Body of pancreas (tissue), 4 donors: ENCODE data around the gene RAB6A.
"Not testable (repeated sequence)": the region's sequence is repeated elsewhere in the genome, so short reads cannot be mapped to it uniquely, and the experiment has no call there.

Experiments
- POLR2A ChIP-seq, 3 donors: fragments of 450-650 bp; IDR thresholded peaks; one replicate each; pipeline ENCODE4 v1.6.1; 2016; ENCODE audit warnings: antibody characterized with exemption in 3 of 3, mild to moderate bottlenecking in 2 of 3
- TF ChIP-seq, protein P1 (sequence below), 7 experiments: fragments of 450-650 bp in 4 of 7; fragments of 200-600 bp in 3 of 7; sonication (generic) in 3 of 7; IDR thresholded peaks; one replicate each; pipeline ENCODE4 v1.5.1; 2016 to 2019; ENCODE audit warnings: antibody characterized with exemption in 7 of 7

DNA sequence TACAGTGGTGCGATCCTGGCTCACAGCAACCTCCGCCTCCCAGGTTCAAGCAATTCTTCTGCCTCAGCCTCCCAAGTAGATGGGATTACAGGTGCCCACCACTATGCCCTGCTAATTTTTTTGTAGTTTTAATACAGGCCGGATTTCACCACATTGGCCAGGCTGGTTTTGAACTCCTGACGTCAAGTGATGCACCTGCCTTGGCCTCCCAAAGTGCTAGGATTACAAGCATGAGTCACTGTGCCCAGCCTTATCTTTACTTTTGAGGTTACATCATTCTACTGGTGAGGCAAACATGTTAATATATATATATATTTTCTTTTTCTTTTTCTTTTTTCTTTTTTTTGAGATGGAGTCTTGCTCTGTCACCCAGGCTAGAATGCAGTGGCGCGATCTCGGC lies 9.9 kb upstream of the RAB6A start:
- TF ChIP-seq, protein P1, sequence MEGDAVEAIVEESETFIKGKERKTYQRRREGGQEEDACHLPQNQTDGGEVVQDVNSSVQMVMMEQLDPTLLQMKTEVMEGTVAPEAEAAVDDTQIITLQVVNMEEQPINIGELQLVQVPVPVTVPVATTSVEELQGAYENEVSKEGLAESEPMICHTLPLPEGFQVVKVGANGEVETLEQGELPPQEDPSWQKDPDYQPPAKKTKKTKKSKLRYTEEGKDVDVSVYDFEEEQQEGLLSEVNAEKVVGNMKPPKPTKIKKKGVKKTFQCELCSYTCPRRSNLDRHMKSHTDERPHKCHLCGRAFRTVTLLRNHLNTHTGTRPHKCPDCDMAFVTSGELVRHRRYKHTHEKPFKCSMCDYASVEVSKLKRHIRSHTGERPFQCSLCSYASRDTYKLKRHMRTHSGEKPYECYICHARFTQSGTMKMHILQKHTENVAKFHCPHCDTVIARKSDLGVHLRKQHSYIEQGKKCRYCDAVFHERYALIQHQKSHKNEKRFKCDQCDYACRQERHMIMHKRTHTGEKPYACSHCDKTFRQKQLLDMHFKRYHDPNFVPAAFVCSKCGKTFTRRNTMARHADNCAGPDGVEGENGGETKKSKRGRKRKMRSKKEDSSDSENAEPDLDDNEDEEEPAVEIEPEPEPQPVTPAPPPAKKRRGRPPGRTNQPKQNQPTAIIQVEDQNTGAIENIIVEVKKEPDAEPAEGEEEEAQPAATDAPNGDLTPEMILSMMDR (IDR thresholded peaks at IDR 0.05): not testable (repeated sequence)
- TF ChIP-seq POLR2A (IDR thresholded peaks at IDR 0.05): not testable (repeated sequence)
